Measurements from ENCODE around the gene SLC17A5. TPM values are rescaled to one million over a fixed set of nuclear protein-coding genes. Genes with fewer than 3 reads are reported as not detected.

The SLC17A5 gene
- total and polyA plus RNA-seq, 10 of the 15 experiments (the other 5 are each of a cell fraction or from before 2014, with no cell fraction given): 2.3 to 7.2 (median 5.0) TPM

- TF ChIP-seq SIN3A (IDR thresholded peaks at IDR 0.05; ENCODE audit: low read depth, low read length): no peak
- in situ Hi-C loops (cut with MboI): loop anchor here (25.0 kb wide), 1 partner anchor 100 kb away; the partner anchor contains the start of gene EEF1A1
These were observed 41.2 kb downstream of the SLC17A5 start for GRCh38 chr6:73612611-73613010.

GRCh38 chr6:73610444-73611275 is 43.1 kb downstream of the SLC17A5 start:
- DNase-seq (ENCODE audit: low read depth, low spot score) (peak; percentile 23), ATAC-seq (peak; percentile 79), FAIRE-seq (peak; percentile 57)
- Histone ChIP-seq H3K79me2 (ENCODE audit: control insufficient read depth, insufficient read depth, low read length) (no peaks in the 10 kb centered on the region; the same call in 1 of the 2 replicates), H4K20me1 (ENCODE audit: control insufficient read depth, insufficient read depth) (no peaks in the 10 kb centered on the region), H3K4me1 (ENCODE audit: control insufficient read depth, insufficient read depth, low read length) (no peaks in the 10 kb centered on the region), H3K36me3 (ENCODE audit: control insufficient read depth in 2 of 2, insufficient read depth in 2 of 2, low read length in 1 of 2) (no peaks in the 10 kb centered on the region; a peak in 1 of 4 replicates), H2AFZ (ENCODE audit: control insufficient read depth, low read depth, low read length) (no peak overlapping the region), H3K9me3 (replicated peaks; ENCODE audit: control insufficient read depth, insufficient read depth, low read length) (no peaks in the 10 kb centered on the region), H3K27ac (ENCODE audit: control insufficient read depth, insufficient read depth) (no peak overlapping the region), H3K9ac (ENCODE audit: control insufficient read depth, insufficient read depth, low read length) (no peak overlapping the region), H3K27me3 (replicated peaks in 1 of 2; ENCODE audit: control insufficient read depth in 2 of 2, insufficient read depth in 2 of 2, low read length in 1 of 2) (no peaks in the 10 kb centered on the region), H3K4me3 (no peak overlapping the region), H3K4me2 (ENCODE audit: control insufficient read depth, insufficient read depth) (no peak overlapping the region)
- ChIA-PET POLR2A (interaction anchor here (0.5 to 1.5 kb wide), 7 partner anchors 16 to 149 kb away, joined by 3 to 13 read pairs (median 3); partner anchors contain the start of gene MTO1), CTCF (interaction anchor here (0.6 to 8.3 kb wide), 39 partner anchors 8 to 994 kb away, joined by 3 to 127 read pairs (median 6); partner anchors contain the start of genes CGAS, EEF1A1 and MTO1), SMC1A (ENCODE audit: uncharacterized antibody, unreplicated experiment) (interaction anchor here (0.7 to 6.1 kb wide), 29 partner anchors 24 to 1186 kb away, joined by 3 to 50 read pairs (median 4); partner anchors contain the start of genes CGAS and MTO1), RAD21 (ENCODE audit: unreplicated experiment) (interaction anchor here (1.0 to 4.0 kb wide), 13 partner anchors 10 to 148 kb away, joined by 3 to 51 read pairs (median 6); partner anchors contain the start of gene EEF1A1)
- in situ Hi-C loops (cut with MboI) (loop anchor here (25.0 kb wide), 1 partner anchor 98 kb away; the partner anchor contains the start of gene EEF1A1), intact Hi-C loops (cut with micrococcal nuclease; ENCODE audit: unreplicated experiment) (loop anchor here (1.0 to 5.0 kb wide), 3 partner anchors 87 to 158 kb away; partner anchors contain the start of gene CGAS)
- WGBS (ENCODE audit: insufficient coverage, insufficient replicate concordance, low lambda C conversion rate, missing lambda C conversion rate): 57% methylated on average over 6 of the region's 6 CpGs
- BruUV-seq (replicated peaks): no TSS peak
- TF ChIP-seq CTCF (IDR thresholded peaks at IDR 0.05 in 2 of 3, conservative IDR thresholded peaks at IDR 0.05 in 1 of 3; ENCODE audit: control insufficient read depth in 2 of 3, extremely low read depth in 1 of 3, insufficient read depth in 1 of 3, low read depth in 3 of 3, low read length in 3 of 3): peak; percentile 37 to 66 (median 58); a peak in 5 of 6 replicates
- no peak for TF ChIP-seq NR2C2 (IDR thresholded peaks at IDR 0.05; ENCODE audit: borderline replicate concordance, control insufficient read depth, insufficient read length, low read depth)
- no peak for TF ChIP-seq SIN3A (IDR thresholded peaks at IDR 0.05; ENCODE audit: low read depth, low read length)
- TF ChIP-seq MEF2A (IDR thresholded peaks at IDR 0.05; ENCODE audit: insufficient read depth, low read depth, low read length): no peak
- TF ChIP-seq RAD21 (IDR thresholded peaks at IDR 0.05; ENCODE audit: insufficient read depth, low read depth, low read length): peak; percentile 74
- TF ChIP-seq MYB (IDR thresholded peaks at IDR 0.05; ENCODE audit: borderline replicate concordance, low read depth, low read length): no peak
- no peak for TF ChIP-seq PAX5 (IDR thresholded peaks at IDR 0.05; ENCODE audit: borderline replicate concordance, low read depth, low read length)
- peak; percentile 80; the same call in 1 of the 2 replicates for TF ChIP-seq SMC3 (IDR thresholded peaks at IDR 0.05; ENCODE audit: borderline replicate concordance, low read length)
- no peak for TF ChIP-seq ESRRA (IDR thresholded peaks at IDR 0.05; ENCODE audit: low read length)
- TF ChIP-seq EP300 (IDR thresholded peaks at IDR 0.05; ENCODE audit: borderline replicate concordance in 1 of 2, control insufficient read depth in 1 of 2, low read depth in 2 of 2, low read length in 2 of 2): no peak

More at GRCh38 chr6:73612611-73613010, 41.2 kb downstream of the SLC17A5 start:
- H3K4me1 ChIP-seq (ENCODE audit: control insufficient read depth, insufficient read depth, low read length): no peaks in the 10 kb centered on the region
- SMC1A ChIA-PET (ENCODE audit: uncharacterized antibody, unreplicated experiment): interaction anchor here (0.6 to 6.1 kb wide), 20 partner anchors 11 to 284 kb away, joined by 3 to 50 read pairs (median 4); no protein-coding TSS in a partner anchor
- CTCF ChIA-PET: interaction anchor here (0.7 to 8.3 kb wide), 11 partner anchors 12 to 286 kb away, joined by 3 to 127 read pairs (median 4); no protein-coding TSS in a partner anchor
- H3K9me3 ChIP-seq (replicated peaks; ENCODE audit: control insufficient read depth, insufficient read depth, low read length): no peaks in the 10 kb centered on the region
- FAIRE-seq (no peak), ATAC-seq (no peak), DNase-seq (ENCODE audit: low read depth, low spot score) (no peak)
- POLR2A ChIA-PET: interaction anchor here (0.5 to 1.7 kb wide), 5 partner anchors 9 to 96 kb away, joined by 3 to 5 read pairs (median 3); no protein-coding TSS in a partner anchor
- no peaks in the 10 kb centered on the region for H3K27me3 ChIP-seq (replicated peaks in 1 of 2; ENCODE audit: control insufficient read depth in 2 of 2, insufficient read depth in 2 of 2, low read length in 1 of 2)
- no peak overlapping the region for H2AFZ ChIP-seq (ENCODE audit: control insufficient read depth, low read depth, low read length)
- H3K36me3 ChIP-seq (ENCODE audit: control insufficient read depth in 2 of 2, insufficient read depth in 2 of 2, low read length in 1 of 2): no peaks in the 10 kb centered on the region; a peak in 1 of 4 replicates
- no peak overlapping the region for H3K4me3 ChIP-seq
- no peak overlapping the region for H3K27ac ChIP-seq (ENCODE audit: control insufficient read depth, insufficient read depth)
- H4K20me1 ChIP-seq (ENCODE audit: control insufficient read depth, insufficient read depth): no peaks in the 10 kb centered on the region
- intact Hi-C loops (cut with micrococcal nuclease; ENCODE audit: unreplicated experiment): loop anchor here (5.0 kb wide), 1 partner anchor 160 kb away; the partner anchor contains the start of gene CGAS
- 94% methylated on average over 3 of the region's 3 CpGs for WGBS (ENCODE audit: insufficient coverage, insufficient replicate concordance, low lambda C conversion rate, missing lambda C conversion rate)
- H3K4me2 ChIP-seq (ENCODE audit: control insufficient read depth, insufficient read depth): no peak overlapping the region
- RAD21 ChIA-PET (ENCODE audit: unreplicated experiment): interaction anchor here (0.6 to 4.0 kb wide), 10 partner anchors 32 to 284 kb away, joined by 3 to 51 read pairs (median 4); partner anchors contain the start of genes EEF1A1, MTO1 and SLC17A5
- H3K79me2 ChIP-seq (ENCODE audit: control insufficient read depth, insufficient read depth, low read length): no peaks in the 10 kb centered on the region; the same call in 1 of the 2 replicates
- BruUV-seq (replicated peaks): no TSS peak
- H3K9ac ChIP-seq (ENCODE audit: control insufficient read depth, insufficient read depth, low read length): no peak overlapping the region
